ENCODE data around the gene TMEM238. TPM values are rescaled to one million over a fixed set of nuclear protein-coding genes. Genes with fewer than 3 reads are reported as not detected.

Gene TMEM238
- polyA plus RNA-seq, 1 of the 3 experiments (the other 2 are of a cell fraction): 0.12 TPM

DNA sequence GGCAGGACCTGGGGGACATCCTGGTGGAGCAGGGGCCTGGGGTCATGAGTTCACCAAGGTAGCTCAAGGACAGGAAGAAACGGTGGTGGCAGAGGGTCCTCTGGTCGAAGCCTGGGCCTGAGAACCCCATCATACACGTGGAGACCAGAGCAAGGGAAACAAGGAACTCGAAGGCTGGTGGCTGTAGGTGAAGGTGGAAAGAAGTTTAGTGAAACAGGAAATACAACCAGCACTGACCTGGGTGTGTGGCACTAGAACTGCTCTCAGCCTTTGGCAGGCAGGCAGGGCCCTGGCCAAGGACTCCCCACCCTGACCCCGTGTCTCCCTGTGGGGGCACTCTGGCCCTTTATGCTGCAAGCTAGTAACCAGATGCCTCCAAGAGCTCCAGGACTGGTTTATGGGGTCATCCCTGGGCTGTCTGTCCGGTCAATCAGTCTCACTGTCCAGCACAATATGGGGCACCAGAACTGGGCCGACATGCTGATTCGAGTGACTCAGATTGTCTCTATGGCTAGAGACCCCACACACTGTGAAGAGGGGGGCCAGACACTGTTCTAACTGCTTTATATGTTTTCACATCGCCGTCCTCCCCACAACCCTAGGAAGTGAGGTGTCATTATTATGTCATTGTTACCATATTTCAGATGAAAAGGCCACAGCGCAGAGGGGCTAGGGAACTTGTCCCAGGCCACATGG, 33.3 kb downstream of the TMEM238 start:
- no peaks in the 10 kb centered on the region for H3K9me2 ChIP-seq

More for the DNA sequence above, 33.3 kb downstream of the TMEM238 start:
- TF ChIP-seq SMC3 (IDR thresholded peaks at IDR 0.05; ENCODE audit: low read depth, low read length): no peak
- TF ChIP-seq MXI1 (IDR thresholded peaks at IDR 0.05; ENCODE audit: low read depth, low read length): no peak
- TF ChIP-seq, protein P1, sequence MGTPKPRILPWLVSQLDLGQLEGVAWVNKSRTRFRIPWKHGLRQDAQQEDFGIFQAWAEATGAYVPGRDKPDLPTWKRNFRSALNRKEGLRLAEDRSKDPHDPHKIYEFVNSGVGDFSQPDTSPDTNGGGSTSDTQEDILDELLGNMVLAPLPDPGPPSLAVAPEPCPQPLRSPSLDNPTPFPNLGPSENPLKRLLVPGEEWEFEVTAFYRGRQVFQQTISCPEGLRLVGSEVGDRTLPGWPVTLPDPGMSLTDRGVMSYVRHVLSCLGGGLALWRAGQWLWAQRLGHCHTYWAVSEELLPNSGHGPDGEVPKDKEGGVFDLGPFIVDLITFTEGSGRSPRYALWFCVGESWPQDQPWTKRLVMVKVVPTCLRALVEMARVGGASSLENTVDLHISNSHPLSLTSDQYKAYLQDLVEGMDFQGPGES (IDR thresholded peaks at IDR 0.05; ENCODE audit: low read depth, low read length): no peak
- TF ChIP-seq, protein P2, sequence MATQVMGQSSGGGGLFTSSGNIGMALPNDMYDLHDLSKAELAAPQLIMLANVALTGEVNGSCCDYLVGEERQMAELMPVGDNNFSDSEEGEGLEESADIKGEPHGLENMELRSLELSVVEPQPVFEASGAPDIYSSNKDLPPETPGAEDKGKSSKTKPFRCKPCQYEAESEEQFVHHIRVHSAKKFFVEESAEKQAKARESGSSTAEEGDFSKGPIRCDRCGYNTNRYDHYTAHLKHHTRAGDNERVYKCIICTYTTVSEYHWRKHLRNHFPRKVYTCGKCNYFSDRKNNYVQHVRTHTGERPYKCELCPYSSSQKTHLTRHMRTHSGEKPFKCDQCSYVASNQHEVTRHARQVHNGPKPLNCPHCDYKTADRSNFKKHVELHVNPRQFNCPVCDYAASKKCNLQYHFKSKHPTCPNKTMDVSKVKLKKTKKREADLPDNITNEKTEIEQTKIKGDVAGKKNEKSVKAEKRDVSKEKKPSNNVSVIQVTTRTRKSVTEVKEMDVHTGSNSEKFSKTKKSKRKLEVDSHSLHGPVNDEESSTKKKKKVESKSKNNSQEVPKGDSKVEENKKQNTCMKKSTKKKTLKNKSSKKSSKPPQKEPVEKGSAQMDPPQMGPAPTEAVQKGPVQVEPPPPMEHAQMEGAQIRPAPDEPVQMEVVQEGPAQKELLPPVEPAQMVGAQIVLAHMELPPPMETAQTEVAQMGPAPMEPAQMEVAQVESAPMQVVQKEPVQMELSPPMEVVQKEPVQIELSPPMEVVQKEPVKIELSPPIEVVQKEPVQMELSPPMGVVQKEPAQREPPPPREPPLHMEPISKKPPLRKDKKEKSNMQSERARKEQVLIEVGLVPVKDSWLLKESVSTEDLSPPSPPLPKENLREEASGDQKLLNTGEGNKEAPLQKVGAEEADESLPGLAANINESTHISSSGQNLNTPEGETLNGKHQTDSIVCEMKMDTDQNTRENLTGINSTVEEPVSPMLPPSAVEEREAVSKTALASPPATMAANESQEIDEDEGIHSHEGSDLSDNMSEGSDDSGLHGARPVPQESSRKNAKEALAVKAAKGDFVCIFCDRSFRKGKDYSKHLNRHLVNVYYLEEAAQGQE (IDR thresholded peaks at IDR 0.05; ENCODE audit: low read depth, low read length): no peak
- TF ChIP-seq TEAD4 (IDR thresholded peaks at IDR 0.05; ENCODE audit: borderline replicate concordance, insufficient read depth): no peak
- TF ChIP-seq GATA2 (CRISPR knock-in tag; IDR thresholded peaks at IDR 0.05): no peak
- TF ChIP-seq FOSL2 (IDR thresholded peaks at IDR 0.05; ENCODE audit: borderline replicate concordance, low read depth): no peak
- TF ChIP-seq, protein P3, sequence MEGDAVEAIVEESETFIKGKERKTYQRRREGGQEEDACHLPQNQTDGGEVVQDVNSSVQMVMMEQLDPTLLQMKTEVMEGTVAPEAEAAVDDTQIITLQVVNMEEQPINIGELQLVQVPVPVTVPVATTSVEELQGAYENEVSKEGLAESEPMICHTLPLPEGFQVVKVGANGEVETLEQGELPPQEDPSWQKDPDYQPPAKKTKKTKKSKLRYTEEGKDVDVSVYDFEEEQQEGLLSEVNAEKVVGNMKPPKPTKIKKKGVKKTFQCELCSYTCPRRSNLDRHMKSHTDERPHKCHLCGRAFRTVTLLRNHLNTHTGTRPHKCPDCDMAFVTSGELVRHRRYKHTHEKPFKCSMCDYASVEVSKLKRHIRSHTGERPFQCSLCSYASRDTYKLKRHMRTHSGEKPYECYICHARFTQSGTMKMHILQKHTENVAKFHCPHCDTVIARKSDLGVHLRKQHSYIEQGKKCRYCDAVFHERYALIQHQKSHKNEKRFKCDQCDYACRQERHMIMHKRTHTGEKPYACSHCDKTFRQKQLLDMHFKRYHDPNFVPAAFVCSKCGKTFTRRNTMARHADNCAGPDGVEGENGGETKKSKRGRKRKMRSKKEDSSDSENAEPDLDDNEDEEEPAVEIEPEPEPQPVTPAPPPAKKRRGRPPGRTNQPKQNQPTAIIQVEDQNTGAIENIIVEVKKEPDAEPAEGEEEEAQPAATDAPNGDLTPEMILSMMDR (IDR thresholded peaks at IDR 0.05): no peak
- no peak for TF ChIP-seq FOXJ3 (CRISPR knock-in tag; IDR thresholded peaks at IDR 0.05)
- TF ChIP-seq, protein P4, sequence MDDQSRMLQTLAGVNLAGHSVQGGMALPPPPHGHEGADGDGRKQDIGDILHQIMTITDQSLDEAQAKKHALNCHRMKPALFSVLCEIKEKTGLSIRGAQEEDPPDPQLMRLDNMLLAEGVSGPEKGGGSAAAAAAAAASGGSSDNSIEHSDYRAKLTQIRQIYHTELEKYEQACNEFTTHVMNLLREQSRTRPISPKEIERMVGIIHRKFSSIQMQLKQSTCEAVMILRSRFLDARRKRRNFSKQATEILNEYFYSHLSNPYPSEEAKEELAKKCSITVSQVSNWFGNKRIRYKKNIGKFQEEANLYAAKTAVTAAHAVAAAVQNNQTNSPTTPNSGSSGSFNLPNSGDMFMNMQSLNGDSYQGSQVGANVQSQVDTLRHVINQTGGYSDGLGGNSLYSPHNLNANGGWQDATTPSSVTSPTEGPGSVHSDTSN (IDR thresholded peaks at IDR 0.05): no peak
- TF ChIP-seq NRF1 (IDR thresholded peaks at IDR 0.05; ENCODE audit: low read depth, low read length): no peak
- TF ChIP-seq TAF1 (IDR thresholded peaks at IDR 0.05; ENCODE audit: borderline replicate concordance, low read depth, low read length): no peak
- no peak for TF ChIP-seq EZH2phosphoT487 (IDR thresholded peaks at IDR 0.05; ENCODE audit: borderline replicate concordance, low read depth)
- TF ChIP-seq CHD2 (IDR thresholded peaks at IDR 0.05; ENCODE audit: low read length, partially characterized antibody): no peak
- no peak for TF ChIP-seq POLR2AphosphoS5 (IDR thresholded peaks at IDR 0.05; ENCODE audit: low read depth, low read length)
- Histone ChIP-seq H3K9ac (no peak overlapping the region), H3F3A (replicated peaks; ENCODE audit: insufficient read depth) (peaks cover 11% of the 10 kb centered on the region), H3K4me1 (ENCODE audit: control insufficient read depth in 1 of 2, insufficient read depth in 2 of 2, low read depth in 1 of 2, low read length in 1 of 2) (peaks cover 0 to 17% of the 10 kb centered on the region in 2 experiments; a peak in 1 of 4 replicates), H3K27me3 (ENCODE audit: insufficient read depth) (peaks cover 31% of the 10 kb centered on the region), H2AFZ (ENCODE audit: low read depth) (no peak overlapping the region), H3K27ac (ENCODE audit: low read depth in 2 of 2, low read length in 1 of 2) (no peak overlapping the region), H3K4me2 (no peak overlapping the region), H3K9me3 (no peaks in the 10 kb centered on the region), H3K79me2 (ENCODE audit: insufficient read depth) (no peaks in the 10 kb centered on the region), H3K36me3 (replicated peaks in 1 of 2; ENCODE audit: control insufficient read depth in 1 of 2, insufficient read depth in 2 of 2, low read length in 1 of 2) (no peaks in the 10 kb centered on the region), H4K20me1 (ENCODE audit: insufficient read depth) (no peaks in the 10 kb centered on the region), H3K4me3 (ENCODE audit: low read depth in 2 of 2, low read length in 1 of 2) (no peak overlapping the region)
- no peak for DNase-seq
- ChIA-PET CTCF (interaction anchor here (0.6 to 1.0 kb wide), 4 partner anchors 12 to 59 kb away, joined by 3 read pairs; no protein-coding TSS in a partner anchor), POLR2A (interaction anchor here (0.5 kb wide), 1 partner anchor 10 kb away, joined by 3 read pairs; no protein-coding TSS in a partner anchor)
- WGBS (ENCODE audit: low lambda C conversion rate): 86% methylated on average over 8 of the region's 11 CpGs
